ENCODE measurements around the gene MED20. TPM values are rescaled to one million over a fixed set of nuclear protein-coding genes. Genes with fewer than 3 reads are reported as not detected.

MED20 gene
- 10 to 100 TPM; 17.2 to 29.0 TPM for total RNA-seq

GRCh38 chr6:41920921-41921711, at the start of gene MED20, which contains the start of gene BYSL:
Gene MED20, minus strand, starts transcription at chr6:41921139. Its CDS starts 121 bp downstream, at chr6:41921018.
Gene BYSL, plus strand, starts transcription at chr6:41921499. Its CDS starts 64 bp downstream, at chr6:41921563.

GRCh38 chr6:41941280-41942066, 20.5 kb upstream of the MED20 start, which contains the start of gene CCND3:
Gene CCND3, minus strand, starts transcription at chr6:41941808. Its CDS starts 159 bp downstream, at chr6:41941649.

DNA sequence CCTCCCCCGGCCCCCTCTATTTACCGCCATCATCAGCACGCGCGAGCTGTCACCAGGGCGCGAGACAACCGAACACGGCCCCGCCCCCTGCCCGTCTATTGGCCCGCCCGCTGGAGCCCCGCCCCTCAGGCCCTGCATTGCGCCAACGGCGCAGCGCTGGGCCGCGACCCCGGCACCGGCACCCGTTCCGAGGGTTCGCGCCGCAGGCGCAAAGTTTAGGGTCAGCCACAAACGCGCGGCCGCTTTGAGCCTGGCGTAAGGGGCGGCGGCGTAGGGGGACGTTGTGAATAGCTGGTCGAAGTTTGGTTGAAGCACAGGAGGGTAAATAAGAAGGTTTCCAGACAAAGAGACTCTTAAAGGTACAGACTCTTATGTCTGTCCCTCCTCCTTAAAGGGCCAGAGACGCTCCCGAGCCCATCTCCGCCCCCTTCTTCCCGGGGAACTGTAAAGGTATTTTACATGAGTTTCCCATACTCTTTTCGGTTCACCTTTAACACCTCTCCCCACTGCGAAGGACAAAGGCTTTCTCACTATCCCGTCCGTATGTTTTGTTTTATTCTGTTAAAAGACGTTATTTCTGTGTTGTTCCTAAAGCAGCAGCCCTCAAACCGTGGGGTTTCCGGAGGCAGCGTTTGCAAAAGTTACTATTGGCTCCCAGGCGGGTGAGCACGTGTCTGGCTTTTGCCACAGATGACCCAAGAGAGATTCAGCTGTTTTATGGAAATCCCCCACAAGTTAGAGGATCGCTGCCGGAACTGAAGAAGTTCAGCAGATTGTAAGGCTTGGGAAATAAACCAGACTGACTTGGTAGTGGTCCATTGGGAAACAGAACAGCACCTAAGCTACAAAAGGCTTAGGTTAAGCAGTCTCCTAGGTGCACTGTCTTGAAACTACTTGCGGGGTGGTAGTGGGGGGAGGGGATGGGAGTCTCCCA, 25.4 kb downstream of the MED20 start, which contains the start of gene USP49:
USP49 (minus strand) TSS at position 76 of the 934 bp plus-strand sequence. CDS start 88,392 bp downstream, outside the sequence.

Small RNA genes lying within 50 kb of the gene (small RNA-seq; reads per million reads assigned to genes)
- gene RF00019 = 0 reads per million in 2 donors

Other genes with a start within 250 kb of the MED20 start
- 1 to 10 TPM; 1.7 to 2.8 TPM for gene TFEB, start 185.5 kb downstream of the MED20 start, total RNA-seq
- gene PGC, start 173.7 kb downstream of the MED20 start, total RNA-seq = not detected
- 1 to 10 TPM in 1 of 2 donors, under 1 TPM in 1; 1.00 to 1.7 TPM for gene FRS3, start 141.2 kb downstream of the MED20 start, total RNA-seq
- under 1 TPM in 1 of 2 donors, not detected in 1; 0.34 TPM for gene PRICKLE4, start 140.4 kb downstream of the MED20 start, total RNA-seq
- gene TOMM6, start 133.4 kb downstream of the MED20 start, total RNA-seq = 10 to 100 TPM; 72.6 to 97.6 TPM
- gene USP49, start 25.8 kb downstream of the MED20 start, total RNA-seq = 1 to 10 TPM; 2.7 to 2.8 TPM
- 10 to 100 TPM; 18.2 to 39.3 TPM for gene BYSL, start 360 bp upstream of the MED20 start, total RNA-seq
- 10 to 100 TPM; 63.0 to 92.6 TPM for gene CCND3, start 20.7 kb upstream of the MED20 start, total RNA-seq
- gene TAF8, start 129.4 kb upstream of the MED20 start, total RNA-seq = 10 to 100 TPM; 17.9 to 22.0 TPM
- under 1 TPM in 1 of 2 donors, not detected in 1; 0.34 TPM for gene C6orf132, start 221.5 kb upstream of the MED20 start, total RNA-seq

Data from melanocyte of skin (primary cell).